Esophagus muscularis mucosa (tissue), 3 donors: ENCODE data around the gene RHOT2.

Experiments
- CTCF ChIP-seq, 3 experiments: fragments of 200-600 bp in 2 of 3; fragments of 450-650 bp in 1 of 3; sonication (generic) in 2 of 3; IDR thresholded peaks; one replicate each; pipeline ENCODE4 v1.5.1; 2017 to 2019; ENCODE audit warnings: antibody characterized with exemption in 3 of 3, mild to moderate bottlenecking in 2 of 3, moderate library complexity in 1 of 3
- POLR2A ChIP-seq: fragments of 450-650 bp; IDR thresholded peaks from one replicate; pipeline ENCODE4 v1.6.1; 2017; ENCODE audit warnings: antibody characterized with exemption, moderate library complexity, mild to moderate bottlenecking, low read depth
- POLR2AphosphoS5 ChIP-seq, 2 donors: sonication (generic); formaldehyde crosslinking; IDR thresholded peaks; one replicate each; pipeline ENCODE4 v1.6.1; 2017; ENCODE audit warnings: antibody characterized with exemption in 2 of 2

DNA sequence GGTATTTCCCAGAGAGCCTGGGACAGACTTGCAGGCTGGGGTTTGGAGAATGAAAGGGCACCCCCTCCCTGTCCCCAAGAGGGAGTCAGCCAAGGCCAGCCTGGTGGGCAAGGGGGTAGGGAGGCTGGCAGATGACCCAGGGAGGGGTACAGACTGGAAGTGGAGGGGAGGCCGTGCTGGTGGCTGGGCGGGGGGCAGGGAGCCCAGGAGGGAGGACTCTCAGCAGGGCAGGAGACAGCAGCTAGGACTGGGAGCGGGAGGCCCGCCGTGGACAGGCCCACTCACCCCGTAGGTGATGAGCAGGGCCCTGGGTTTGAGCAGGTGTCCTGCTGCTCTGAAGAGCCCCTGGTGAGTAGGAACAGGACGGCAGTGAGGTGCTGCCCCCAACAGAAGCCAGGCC is 32.9 kb upstream of the RHOT2 start:
- TF ChIP-seq POLR2AphosphoS5 (IDR thresholded peaks at IDR 0.05) (no peak), POLR2A (no peak), CTCF (IDR thresholded peaks at IDR 0.05) (no peak)
